Testis (tissue), 2 donors: ENCODE data around the gene MEIS2.

ENCODE experiments used
- CTCF ChIP-seq, 3 experiments: fragments of 450-650 bp in 2 of 3; fragments of 200-600 bp in 1 of 3; sonication (generic) in 1 of 3; IDR thresholded peaks; one replicate each; pipeline ENCODE4 v1.5.1; 2016 to 2019; ENCODE audit warnings: antibody characterized with exemption in 3 of 3, mild to moderate bottlenecking in 2 of 3, moderate library complexity in 1 of 3
- POLR2A ChIP-seq: fragments of 450-650 bp; IDR thresholded peaks from one replicate; pipeline ENCODE4 v1.6.1; 2017; ENCODE audit warnings: antibody characterized with exemption, mild to moderate bottlenecking, moderate library complexity

- no peak for TF ChIP-seq CTCF (IDR thresholded peaks at IDR 0.05)
- no peak for TF ChIP-seq POLR2A
Observed at GRCh38 chr15:37071134-37071533, 29.2 kb downstream of the MEIS2 start.
